Subcutaneous adipose tissue (tissue), 4 donors: ENCODE data around the gene ABCA6. TPM values are rescaled to one million over a fixed set of nuclear protein-coding genes. Genes with fewer than 3 reads are reported as not detected.

ENCODE experiments used
- small RNA-seq: library from RNA; depleted of rRNA; stranded (forward); fragments of <200 nt; gene quantifications from one replicate; pipeline ENCODE3, GENCODE V24; 2016
- total RNA-seq, 4 donors: library from RNA; depleted of rRNA; stranded (reverse); fragments of >200 nt; gene quantifications; one replicate each; pipeline ENCODE4 v1.1.0, GENCODE V29; 2016
- TF ChIP-seq, protein P1 (sequence below): fragments of 450-650 bp; IDR thresholded peaks from one replicate; pipeline ENCODE4 v1.5.1; 2016; ENCODE audit warnings: low read depth, mild to moderate bottlenecking, control low read depth, antibody characterized with exemption, moderate library complexity

The ABCA6 gene
- total RNA-seq, 4 donors from 2014 or later: 207 to 363 (median 285) TPM

DNA sequence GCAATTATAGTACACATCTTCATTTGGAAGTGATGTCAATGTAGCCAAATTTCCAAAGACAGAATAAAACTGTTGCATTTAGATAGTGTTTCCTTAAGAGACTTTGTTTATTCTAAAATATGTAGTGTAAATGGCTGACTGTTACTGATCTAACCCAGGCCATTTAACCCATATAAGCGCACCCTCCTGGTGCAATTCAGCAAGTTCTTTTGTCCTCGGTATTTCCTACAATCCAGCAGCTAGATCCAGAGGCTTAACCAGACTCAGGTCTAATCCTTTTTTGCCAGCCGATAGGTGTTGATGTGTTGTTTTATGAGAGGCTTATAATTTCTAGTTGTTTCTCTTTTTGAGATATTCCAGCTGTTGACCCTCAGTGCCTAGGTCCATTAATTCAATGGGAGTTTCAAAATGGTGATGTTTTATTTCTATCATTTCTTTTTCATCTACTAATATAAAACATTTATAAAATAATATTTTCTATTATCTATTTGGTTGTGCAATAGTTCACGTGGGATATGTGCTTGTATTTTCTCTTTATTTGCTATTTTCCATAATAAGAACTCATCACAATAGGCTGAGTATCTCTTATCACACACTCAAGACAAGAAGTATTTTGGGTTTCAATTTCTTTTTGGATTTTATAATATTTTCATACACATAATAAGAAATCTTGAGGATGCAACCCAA is 95.4 kb downstream of the ABCA6 start:
- TF ChIP-seq, protein P1, sequence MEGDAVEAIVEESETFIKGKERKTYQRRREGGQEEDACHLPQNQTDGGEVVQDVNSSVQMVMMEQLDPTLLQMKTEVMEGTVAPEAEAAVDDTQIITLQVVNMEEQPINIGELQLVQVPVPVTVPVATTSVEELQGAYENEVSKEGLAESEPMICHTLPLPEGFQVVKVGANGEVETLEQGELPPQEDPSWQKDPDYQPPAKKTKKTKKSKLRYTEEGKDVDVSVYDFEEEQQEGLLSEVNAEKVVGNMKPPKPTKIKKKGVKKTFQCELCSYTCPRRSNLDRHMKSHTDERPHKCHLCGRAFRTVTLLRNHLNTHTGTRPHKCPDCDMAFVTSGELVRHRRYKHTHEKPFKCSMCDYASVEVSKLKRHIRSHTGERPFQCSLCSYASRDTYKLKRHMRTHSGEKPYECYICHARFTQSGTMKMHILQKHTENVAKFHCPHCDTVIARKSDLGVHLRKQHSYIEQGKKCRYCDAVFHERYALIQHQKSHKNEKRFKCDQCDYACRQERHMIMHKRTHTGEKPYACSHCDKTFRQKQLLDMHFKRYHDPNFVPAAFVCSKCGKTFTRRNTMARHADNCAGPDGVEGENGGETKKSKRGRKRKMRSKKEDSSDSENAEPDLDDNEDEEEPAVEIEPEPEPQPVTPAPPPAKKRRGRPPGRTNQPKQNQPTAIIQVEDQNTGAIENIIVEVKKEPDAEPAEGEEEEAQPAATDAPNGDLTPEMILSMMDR: no peak

DNA sequence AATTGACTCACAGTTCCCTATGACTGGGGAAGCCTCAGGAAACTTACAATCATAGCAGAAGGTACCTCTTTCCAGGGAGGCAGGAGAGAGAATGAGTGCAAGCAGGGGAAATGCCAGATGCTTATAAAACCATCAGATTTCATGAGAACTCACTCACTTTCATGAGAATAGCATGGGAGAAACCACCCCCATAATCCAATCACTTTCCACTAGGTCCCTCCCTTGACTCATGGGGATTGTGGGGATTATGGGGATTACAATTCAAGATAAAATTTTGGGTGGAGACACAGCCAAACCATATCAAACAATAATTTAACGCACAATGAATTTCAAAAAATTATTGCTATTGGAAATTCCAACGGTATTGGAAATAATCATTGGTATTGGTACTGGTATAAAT is 96.0 kb downstream of the ABCA6 start:
- TF ChIP-seq, protein P1: no peak

DNA sequence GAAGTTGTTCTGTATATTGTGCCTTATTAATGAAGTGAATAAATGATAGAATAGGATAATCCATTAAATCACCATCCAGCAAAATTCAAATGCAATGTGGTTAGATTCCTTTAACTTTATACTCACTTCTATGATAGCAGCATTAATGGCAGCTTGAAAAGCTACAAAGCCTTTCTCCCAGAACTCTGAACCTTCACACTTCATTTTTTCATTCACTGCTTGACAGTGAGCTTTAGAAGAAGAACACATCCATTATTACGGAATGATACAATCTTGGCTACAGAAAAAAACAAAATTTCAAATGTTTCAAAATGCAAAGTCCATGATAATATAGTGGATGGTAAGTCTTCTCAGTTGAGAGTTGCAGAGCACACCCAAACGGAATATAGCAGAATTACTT is 97.3 kb downstream of the ABCA6 start:
- TF ChIP-seq, protein P1: no peak

DNA sequence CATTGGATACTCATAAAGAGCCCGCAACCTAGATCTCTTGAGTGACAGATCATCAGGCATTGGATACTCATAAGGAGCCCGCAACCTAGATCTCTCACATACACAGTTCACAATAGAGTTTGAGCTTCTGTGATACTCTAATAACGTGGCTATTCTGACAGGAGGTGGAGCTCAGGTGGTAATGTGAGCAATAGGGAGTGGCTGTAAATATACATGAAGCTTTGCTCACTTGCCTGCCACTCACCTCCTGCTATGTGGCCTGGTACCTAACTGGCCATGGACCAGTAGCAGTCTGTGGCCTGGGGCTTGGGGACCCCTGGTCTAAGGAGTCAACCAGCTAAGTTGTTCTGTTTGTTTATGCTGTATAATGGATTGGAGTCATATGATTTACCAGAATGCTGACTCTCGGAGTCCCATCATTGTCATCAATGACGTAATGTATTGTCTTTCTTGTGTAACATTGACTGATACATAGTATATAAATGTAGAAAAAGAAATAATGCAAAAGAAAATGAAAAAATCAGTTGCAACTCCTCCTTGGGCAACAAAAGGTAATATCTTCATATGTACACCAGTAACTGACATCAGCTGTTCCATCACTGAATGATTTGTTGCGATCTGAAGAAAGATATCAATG is 98.5 kb downstream of the ABCA6 start:
- TF ChIP-seq, protein P1: no peak

DNA sequence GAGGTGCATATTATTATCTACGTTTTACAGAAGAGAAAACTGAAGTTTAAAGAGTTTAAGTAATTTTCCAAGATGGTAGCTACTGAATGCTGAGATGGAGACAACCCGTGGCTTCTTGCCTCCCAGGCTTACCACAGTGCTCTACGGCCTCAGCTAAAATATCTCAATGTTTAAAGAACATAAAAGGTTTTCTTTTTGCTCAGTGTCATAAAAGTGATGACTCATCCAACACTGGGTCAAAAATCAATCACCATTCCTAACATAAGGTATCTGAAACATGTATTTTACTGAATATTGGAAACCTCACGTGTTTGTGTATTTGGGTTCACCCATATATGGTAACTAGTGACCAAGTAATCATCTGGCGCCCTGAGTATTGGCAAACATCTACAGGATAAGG is 99.4 kb downstream of the ABCA6 start:
- TF ChIP-seq, protein P1: no peak

DNA sequence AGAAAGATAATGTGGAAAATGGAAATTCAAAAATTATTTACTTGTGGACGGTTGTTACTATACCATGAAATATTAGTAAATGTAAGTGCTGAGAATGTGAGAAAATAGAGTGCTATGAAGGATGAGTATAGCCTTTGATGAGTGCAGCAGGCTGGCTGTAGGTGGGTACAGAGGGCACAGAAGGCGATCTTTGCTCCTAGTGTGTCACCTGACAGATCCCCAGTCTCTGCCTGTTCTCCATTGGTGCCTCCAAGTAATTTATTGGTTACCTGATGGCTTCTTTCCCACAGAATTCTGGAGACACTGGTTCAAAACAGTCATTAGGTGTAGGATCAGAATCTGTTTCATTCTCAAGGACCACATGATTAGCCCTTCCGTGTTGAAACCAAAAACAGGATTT is 109.9 kb downstream of the ABCA6 start:
- TF ChIP-seq, protein P1: no peak

DNA sequence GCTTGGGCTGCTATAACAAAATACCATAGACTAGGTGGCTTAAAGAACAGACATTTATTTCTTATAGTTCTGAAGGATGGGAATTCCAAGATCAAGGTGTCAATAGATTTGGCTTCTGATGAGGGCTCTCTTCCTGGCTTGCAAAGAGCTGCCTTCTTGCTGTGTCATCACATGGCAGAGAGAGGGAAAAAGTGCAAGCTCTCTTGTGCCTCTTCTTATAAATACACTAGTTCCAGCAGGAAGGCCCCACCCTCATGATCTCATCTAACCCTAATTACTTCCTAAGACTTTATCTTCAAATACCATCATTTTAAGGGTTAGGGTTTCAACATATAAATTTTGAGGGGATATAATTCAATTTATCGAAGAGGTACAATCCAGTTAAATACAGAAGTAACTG is 111.5 kb downstream of the ABCA6 start:
- TF ChIP-seq, protein P1: no peak

Small RNAs within 50 kb of the gene (small RNA-seq; reads per million reads assigned to genes)
- gene MIR4524B: not detected

Other genes with a start within 250 kb of the ABCA6 start
- 100 to 1,000 TPM in 1 of 4 donors, 10 to 100 TPM in 3; 81.0 to 137 (median 97.9) TPM for gene ABCA8, start 186.5 kb downstream of the ABCA6 start, total RNA-seq
- 100 to 1,000 TPM in 2 of 4 donors, 10 to 100 TPM in 2; 85.8 to 124 (median 98.8) TPM for gene ABCA9, start 81.0 kb downstream of the ABCA6 start, total RNA-seq
- 10 to 100 TPM; 12.7 to 32.8 (median 24.5) TPM for gene ABCA10, start 86.9 kb upstream of the ABCA6 start, total RNA-seq
- 10 to 100 TPM; 58.3 to 91.8 (median 84.1) TPM for gene ABCA5, start 185.2 kb upstream of the ABCA6 start, total RNA-seq